ENCODE measurements around the gene TUBGCP6.

DNA sequence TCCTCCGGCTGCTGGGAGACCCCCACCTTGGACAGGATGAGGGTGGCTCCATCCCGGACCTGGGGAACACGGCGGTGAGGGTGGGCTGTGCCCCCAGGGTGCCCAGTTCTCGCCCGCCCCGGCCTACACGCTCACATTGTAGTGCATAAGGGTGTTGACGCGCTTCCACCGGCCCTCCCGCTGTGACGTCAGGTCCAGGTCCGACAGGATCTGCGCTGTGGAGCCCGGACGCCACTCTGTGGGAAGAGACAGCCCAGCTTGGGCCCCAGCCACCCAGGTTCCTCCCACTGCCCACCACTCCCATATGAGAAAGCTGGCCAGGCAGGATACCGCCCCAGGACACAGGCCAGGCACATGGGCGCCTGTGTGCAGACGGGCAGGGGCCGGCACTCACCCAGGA lies 33.6 kb upstream of the TUBGCP6 start:
- TF ChIP-seq, protein P1, sequence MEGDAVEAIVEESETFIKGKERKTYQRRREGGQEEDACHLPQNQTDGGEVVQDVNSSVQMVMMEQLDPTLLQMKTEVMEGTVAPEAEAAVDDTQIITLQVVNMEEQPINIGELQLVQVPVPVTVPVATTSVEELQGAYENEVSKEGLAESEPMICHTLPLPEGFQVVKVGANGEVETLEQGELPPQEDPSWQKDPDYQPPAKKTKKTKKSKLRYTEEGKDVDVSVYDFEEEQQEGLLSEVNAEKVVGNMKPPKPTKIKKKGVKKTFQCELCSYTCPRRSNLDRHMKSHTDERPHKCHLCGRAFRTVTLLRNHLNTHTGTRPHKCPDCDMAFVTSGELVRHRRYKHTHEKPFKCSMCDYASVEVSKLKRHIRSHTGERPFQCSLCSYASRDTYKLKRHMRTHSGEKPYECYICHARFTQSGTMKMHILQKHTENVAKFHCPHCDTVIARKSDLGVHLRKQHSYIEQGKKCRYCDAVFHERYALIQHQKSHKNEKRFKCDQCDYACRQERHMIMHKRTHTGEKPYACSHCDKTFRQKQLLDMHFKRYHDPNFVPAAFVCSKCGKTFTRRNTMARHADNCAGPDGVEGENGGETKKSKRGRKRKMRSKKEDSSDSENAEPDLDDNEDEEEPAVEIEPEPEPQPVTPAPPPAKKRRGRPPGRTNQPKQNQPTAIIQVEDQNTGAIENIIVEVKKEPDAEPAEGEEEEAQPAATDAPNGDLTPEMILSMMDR (IDR thresholded peaks at IDR 0.05 in 4 of 5, conservative IDR thresholded peaks at IDR 0.05 in 1 of 5): no peak
- TF ChIP-seq POLR2A (IDR thresholded peaks at IDR 0.05): no peak

All from gastrocnemius medialis (tissue), 4 donors.